HG03103 (cell line): Measurements from ENCODE around the gene SRRM1.
"Not testable (repeated sequence)": the region's sequence is repeated elsewhere in the genome, so short reads cannot be mapped to it uniquely, and the experiment has no call there.

ENCODE experiments used
- ATAC-seq: cut with Tn5 transposase; IDR thresholded peaks from one replicate; pipeline ENCODE4 v1.9.1; 2021; ENCODE audit warnings: low read depth; ENCODE audit not compliant: unreplicated experiment

SRRM1 gene

DNA sequence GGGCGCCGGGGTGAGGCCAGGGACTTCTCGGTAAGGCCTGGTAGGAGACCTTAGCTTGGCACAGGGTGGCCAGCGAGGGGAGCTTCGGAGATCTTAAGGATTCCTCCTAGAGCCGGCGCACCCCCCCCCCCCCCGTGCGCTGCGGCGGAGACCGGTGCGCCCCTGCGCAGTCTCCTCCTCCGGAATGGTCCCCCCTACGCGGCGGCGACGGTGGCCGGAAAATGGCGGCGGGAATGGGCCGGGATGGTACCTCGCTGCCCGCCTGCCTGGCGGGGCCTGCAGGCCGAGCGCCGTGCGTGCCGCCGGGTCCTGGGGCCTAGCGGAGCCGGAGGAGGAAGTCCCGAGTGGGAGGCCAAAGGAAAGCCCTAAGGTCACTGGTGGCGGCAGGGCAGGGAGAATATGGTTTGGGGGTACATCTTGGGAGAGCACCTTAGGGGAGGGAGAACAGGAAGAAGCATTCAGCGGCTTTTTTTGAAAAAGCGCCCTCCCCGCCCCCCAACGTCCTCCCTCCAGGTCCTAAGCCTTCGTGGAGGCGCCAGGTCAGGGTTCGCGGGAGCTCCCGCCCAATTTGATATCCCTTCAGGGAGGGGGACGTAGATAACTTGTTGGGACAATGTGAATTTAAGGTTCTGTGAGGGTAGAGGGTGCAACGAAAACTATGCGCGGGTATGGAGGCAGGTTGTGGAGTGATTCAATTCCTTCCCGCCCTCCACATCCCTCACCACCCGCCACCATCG lies 429 bp downstream of the SRRM1 start:
- peak; percentile 21 for ATAC-seq

DNA sequence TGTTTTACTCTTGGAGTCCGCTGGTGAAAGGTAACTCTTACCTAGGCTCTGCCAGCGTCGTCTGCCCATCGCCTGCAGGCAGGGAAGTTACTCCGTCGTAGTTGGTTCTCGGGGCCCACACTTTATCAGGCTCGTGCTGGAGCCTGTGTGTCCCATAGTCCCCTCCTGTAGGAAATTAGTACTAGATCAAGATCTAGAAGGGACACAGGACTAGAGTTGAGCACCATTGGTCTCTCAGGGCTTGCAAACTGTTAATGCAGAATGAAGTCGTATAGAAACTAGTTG lies 940 bp downstream of the SRRM1 start:
- no peak for ATAC-seq

DNA sequence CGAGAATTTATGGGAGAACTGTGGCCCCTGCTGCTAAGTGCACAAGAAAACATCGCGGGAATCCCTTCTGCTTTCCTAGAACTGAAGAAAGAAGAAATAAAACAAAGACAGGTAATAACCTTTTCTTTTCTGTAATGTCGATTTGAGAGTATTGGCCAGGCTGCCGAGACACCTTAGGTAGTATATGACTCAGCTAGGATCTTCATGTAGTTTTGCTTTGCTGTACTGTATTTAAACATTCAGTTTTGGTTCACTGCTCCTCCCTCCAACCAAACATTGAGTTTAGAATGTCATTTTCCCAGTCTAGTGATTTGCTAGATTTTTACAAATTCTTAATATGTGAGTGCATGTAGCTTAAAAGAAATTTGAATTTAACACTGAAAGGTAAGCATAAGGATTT lies 5.8 kb downstream of the SRRM1 start:
- no peak for ATAC-seq

DNA sequence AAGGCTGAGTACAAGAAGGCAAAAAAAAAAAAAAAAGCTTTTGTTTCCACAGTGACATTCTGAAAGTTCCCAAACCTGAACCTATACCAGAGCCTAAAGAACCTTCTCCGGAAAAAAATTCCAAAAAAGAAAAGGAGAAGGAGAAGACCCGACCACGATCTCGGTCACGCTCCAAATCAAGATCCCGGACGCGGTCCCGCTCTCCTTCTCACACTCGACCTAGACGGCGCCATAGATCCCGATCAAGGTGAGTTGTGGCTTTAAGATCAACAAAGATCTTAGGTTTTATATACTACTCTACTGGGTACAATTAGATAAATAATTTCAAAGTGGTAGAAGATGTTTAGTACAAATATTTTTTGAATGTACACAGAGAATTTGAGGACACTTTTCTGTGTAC lies 9.3 kb downstream of the SRRM1 start:
- no peak for ATAC-seq

DNA sequence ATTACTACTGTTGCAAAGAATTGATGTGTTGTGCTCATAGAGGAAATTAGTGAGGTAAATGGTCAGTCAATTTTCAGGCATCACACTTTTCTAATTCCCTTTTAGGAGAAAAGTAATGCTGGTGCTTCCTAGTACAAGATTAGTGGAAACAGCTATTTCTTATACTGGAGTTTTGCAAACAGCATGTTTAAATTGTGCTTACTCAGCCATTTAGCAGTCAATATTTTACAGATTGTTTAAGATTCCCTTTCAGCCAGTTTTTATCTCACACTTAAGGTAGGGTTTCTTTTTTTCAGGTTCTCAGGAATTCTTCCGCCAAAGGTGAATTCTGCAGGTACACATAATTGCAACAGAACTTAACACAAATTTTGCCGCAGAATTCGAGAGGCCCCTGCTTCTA lies 10.9 kb downstream of the SRRM1 start:
- ATAC-seq, result no peak

DNA sequence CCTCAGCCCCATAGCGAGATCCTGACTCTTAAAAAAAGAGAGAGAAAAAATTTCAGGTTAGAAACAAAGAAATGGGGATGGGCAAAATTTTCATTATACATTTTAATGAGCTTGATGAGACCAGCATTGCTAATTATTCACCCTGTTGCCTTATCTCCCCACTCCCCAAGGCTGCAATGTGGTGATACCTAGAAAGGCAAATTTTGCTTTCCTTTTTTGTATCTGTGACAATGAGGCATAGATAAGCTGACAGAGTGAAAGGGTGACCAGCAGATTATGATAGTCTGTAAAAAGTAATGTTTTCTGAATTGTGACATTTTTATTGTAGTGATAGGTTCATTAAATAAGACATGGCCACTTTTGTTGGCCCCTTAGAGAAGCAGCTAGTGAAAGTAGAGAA lies 12.9 kb downstream of the SRRM1 start:
- no peak for ATAC-seq

DNA sequence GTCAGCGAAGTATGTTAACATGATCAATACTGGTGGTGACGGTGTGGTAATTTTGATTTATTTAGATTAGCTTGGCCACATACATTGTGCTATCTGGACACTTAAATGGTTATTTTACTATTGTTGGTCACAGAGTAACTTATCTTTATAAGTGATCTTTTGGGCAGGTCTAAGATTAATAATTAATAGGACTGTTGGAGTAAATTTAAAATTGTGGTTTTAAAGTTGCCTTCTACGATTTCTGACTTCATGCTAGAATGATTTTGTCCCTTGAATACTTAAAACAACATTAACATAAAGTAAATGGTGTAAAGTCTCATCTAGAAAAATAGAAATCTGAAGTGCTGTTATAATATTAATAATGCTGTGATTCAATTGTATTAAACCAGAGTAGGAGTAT lies 14.7 kb downstream of the SRRM1 start:
- no peak for ATAC-seq

DNA sequence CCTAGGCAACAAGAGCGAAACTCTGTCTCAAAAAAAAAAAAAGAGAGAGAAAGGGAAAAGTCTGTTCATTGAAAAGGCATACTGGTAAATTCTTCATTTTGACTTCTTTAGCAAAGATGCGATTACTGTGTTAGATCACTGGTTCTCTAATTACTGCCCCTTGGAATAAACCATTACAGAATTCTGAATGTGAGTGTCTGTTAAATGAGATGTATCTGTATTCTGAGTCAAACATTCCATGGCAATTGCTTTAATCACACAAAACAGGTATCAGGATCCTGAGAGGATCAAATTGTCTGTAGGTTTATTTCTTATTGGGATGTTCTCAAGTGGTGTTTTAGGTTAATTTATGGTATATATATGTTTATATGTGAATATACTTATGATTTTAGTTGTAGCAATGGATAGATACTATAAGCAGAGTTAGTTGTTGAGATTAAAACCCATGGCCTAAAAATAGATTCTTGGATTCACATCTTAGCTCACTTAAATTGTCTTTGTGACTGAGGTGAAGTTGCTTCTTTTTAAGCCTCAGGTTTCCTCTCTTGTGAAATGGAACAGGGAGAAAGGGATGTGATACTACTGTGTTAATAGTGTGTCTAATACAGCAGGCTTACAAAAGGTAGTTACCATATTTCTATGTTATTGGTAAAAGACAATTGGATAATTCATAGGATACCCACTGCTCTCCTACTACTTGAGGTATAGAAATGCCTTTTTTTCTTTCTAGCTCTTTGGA lies 16.2 kb downstream of the SRRM1 start:
- ATAC-seq, result no peak

DNA sequence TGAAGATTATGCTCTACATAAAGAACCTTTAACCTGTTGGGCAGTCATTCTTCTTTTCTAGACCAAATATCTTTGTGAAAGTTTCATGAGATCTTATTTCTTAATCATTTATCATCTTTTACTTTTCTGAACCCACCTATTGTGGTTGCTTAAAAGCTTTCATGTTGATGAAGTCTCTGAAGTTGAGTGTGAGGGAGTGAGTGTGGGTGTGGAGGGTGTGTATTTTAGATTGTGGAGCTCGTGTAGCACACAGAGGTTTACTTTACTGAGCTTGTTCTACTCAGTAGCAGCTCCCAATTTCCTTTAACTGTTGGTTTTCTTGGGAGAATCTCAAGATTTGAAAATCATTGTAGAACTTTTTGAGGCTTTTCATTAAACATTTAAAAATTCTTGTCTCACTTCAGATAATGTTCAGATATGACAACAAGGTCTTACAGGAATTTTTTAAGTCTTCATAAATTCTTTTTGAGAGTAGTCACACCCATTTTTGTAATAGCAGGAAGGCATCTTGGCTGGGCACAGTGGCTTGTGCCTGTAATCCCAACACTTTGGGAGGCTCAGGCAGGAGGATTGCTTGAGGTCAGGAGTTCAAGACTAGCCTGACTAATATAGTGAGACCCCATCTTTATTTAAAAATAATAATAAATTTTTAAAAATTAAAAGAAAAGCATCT lies 17.0 kb downstream of the SRRM1 start:
- ATAC-seq, result no peak

DNA sequence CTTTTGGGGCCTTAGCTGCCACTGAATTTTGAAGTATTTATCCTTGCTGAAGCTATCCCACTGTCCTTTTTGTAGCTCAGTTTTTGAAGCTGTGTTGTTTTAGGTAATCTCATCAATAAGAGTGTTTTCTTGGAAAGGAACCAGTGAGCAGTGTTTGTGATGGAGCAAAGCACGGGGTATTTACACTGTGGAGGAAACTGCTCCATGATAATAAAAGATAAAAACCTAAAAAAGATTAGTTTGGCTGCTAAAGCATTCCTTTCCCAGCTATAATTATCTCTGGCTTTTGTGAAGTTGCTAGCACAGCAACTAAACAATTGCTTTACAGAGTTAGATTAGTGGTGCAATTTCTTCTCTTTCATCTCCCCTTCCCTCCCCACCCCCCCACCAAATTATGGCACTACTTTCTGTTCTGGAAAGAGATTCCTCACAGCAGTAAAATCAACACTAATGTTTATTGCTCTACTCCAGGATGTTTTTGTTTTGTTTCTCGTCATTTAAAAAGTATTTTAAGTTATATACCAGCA lies 21.5 kb downstream of the SRRM1 start:
- ATAC-seq, result no peak

DNA sequence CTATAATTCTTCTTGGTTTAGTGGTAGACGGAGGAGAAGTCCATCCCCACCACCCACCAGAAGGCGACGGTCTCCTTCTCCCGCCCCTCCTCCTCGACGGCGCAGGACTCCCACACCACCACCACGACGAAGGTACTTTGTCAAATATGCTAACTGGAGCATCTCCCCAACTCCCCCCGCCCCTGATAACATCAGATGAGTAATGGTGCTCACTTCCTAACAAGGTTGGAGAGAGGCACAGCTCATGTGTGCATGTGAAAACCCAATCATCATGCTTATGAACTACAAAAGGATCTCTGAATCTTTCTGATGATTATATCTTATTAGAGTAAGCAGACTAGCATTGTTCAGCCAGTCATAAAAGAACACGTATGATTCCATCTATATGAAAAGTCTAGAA lies 23.7 kb downstream of the SRRM1 start:
- ATAC-seq, result no peak

DNA sequence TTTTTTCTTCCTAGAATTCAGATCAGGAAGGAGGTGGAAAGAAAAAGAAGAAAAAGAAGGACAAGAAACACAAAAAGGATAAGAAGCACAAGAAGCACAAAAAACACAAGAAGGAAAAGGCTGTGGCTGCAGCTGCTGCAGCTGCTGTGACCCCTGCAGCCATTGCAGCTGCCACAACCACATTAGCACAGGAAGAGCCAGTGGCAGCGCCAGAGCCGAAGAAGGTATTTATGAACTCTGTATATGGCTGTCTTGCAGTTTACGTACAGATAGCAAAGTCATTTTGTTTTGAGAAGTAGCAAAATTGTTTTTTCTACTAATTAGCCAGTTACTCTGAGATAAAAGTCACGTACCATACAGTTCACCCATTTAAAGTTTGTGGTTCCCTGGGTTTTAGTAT lies 28.3 kb downstream of the SRRM1 start:
- ATAC-seq, result not testable (repeated sequence)

DNA sequence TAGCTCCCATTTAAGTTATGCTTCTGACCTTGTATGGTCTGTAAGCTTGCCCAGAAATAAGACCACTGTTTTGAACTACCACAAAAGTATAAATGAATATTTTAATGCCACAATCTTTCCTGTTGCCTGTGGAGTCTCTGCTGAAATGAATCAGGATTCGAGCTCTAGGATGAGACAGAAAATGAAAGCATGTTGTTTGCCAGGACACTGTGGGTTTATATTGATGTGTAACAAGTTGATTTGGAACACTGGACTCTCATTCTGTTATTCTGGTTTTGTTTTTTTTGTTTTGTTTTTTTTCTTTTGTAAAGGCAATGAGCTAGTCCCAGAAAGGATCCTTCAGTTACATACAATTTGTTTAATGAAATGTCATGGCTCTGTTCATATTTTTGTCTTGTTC lies 29.6 kb downstream of the SRRM1 start:
- not testable (repeated sequence) for ATAC-seq

DNA sequence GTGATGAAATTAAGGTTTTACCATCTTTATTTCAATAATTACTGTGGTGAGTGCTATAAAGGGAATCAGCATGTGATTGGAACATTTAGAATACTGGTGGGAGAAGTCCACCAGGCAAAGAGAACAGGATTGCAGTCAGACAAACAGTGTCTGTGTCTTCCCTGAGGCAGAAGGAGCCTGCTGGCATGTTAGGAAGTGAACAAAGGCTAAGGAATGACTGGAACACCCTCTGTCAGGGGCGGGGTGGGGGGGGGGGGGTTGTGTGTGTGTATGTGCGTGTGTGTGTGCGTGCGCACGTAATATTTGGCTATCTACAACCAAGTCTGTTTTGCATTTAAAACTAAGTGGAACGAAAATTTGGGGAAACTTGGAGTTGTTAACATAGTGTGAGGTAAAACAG lies 30.2 kb downstream of the SRRM1 start:
- ATAC-seq, result no peak

DNA sequence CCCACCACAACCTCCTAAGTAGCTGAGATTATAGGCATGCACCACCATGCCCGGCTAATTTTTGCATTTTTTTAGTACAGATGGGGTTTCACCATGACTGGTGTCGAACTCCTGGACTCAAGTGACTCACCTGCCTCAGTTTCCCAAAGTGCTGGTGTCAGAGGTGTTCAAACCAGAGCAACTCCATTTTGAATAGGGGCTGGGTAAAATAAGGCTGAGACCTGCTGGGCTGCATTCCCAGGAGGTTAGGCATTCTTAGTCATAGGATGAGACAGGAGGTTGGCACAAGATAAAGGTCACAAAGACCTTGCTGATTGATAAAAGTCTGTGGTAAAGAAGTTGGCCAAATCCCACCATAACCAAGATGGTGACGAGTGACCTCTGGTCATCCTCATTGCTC lies 35.3 kb downstream of the SRRM1 start:
- not testable (repeated sequence) for ATAC-seq

DNA sequence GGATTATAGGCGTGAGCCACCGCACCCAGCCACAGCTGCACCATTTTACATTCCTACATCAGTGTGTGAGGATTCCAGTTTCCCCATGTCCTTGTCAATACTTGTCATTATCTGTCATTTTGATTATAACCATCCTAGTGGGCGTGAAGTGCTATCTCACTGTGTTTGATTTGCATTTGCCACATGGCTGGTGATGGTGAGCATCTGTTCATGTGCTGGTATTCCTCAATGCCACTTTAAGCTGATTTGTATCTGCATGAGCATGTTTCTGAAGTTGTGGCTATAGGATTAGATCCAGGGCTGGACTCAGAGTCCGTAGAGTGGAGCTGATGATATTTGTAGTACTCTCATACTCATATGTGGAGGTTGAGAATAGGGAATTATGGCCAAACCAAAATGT lies 36.6 kb downstream of the SRRM1 start:
- no peak for ATAC-seq

DNA sequence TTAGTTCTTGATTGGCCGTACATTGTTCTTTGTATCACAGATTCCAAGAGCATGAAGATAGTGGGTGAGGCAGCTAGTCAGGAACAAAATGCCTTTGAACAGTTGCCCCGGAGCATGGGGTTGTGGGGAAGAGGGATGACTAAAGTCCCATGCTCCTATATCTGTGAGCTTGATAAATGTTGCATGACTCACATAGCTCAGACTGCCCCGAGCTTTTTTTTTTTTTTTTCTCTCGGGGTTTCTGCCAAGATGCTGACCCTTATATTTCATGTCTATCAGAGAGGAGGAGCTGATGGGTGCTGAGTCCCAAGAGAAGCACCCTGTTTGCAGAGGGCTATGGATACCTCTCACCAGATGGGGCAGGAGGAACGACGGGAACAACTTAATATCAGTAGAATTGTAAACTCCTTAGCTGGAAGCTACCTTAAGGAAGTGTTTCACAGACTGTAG lies 40.6 kb downstream of the SRRM1 start:
- no peak for ATAC-seq

DNA sequence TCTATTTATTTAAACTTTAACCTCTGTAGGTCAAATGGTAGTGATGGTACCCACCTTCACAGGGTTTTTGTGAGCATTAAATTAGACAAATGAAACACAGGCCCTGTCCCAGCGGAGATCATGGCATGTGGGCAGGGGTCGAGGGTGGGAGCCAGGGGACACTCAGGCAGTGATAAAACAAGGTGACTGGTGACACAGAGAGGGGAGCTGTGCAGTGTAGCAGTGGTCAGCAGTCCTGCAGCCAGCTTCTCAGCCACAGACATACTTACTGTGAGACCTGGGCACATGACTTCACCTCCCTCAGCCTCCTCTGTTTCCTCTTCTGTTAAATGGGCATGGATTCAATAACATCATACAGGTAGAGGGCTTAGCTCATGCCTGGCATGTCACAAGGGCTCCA lies 44.9 kb downstream of the SRRM1 start:
- no peak for ATAC-seq

DNA sequence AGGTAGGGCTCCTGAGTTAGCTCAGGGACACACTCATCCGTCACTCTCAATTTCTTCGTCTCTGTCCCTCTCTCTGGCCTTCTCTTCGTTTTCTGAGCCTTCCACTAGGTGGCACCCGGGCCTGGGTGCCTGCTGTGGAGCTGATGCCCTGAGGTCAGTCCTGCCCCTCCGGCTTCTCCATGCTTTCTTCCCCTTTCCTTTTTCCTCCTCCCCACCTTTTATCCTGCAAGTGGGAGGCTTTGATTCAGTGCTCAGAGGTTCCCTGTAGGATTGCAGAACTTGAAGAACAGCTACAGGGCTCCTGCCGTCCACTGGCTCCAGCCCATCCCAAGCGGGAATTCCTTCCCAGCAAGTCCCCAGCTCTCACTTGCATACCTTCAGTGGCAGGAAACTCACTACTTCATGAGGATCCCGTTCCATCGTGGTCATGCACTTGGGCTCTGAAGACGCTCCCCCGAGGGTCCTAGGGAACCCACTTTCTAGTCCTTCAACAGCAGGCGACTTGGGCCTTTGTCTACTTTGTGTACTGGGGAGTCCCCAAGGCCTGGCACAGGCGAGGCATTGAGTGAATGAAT lies 45.6 kb downstream of the SRRM1 start:
- ATAC-seq, result no peak

DNA sequence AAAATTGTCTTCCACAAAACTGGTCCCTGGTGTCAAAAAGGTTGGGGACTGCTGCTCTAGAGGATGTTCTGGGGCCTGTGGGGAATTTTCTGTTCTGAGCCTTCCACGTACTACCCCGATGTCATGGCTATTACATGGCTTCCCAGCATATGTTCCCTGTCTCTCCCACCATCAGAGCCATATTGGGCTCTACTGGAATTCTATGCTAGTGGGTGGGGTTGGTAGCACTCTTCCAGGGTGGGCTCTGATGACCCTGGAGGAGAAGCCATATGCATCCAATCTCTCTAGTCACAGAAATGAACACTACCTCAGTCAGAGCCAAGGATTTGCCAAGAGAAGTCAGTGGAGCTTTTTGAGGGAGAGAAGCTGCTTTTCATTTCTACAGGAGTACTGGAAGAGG lies 47.9 kb downstream of the SRRM1 start:
- ATAC-seq, result no peak

DNA sequence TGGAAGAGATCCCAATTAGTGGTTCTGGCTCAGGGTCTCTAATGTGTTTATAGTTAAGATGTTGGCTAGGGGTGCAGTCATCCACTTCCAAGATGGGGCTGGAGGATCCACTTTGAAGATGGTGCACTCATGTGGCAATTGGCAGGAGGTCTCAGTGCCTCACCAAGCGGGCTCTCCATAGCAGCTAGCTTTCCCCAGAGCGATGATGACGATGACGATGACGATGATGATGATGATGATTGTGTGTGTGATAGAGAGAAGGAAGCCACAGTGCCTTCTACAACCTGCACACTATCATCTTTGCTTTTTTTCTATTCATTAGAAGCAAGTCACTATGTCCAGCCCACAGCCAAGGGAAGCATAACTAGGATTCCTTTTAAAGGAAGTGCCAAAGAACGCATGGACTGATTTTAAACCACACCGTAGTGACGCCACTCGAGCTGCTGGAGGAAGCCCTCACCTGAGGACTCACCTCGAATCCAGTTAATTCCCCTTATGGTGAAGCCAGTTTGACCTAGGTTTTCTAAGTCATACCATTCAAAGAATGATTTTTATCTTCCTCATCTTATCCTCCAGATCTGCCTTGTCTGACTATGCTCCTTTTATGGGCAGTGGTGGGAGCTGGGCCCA lies 49.4 kb downstream of the SRRM1 start:
- no peak for ATAC-seq
